ENCODE results near the gene GINS2. TPM values are rescaled to one million over a fixed set of nuclear protein-coding genes. Genes with fewer than 3 reads are reported as not detected.
A peak's percentile ranks its signal among the peaks of the same experiment; 100 is the strongest.

GINS2 gene
- total RNA-seq, 3 donors from 2014 or later = 1.2 to 11.8 (median 5.4) TPM

- Histone ChIP-seq H3K4me1 (ENCODE audit: low read depth) (no peaks in the 10 kb centered on the region), H3K4me3 (no peak overlapping the region), H3K9me3 (no peaks in the 10 kb centered on the region), H3K36me3 (ENCODE audit: low read depth) (peaks cover 19% of the 10 kb centered on the region)
- TF ChIP-seq CTCF (IDR thresholded peaks at IDR 0.05) = no peak
- ATAC-seq (no peak), DNase-seq (peak in 2 of 3 donors; percentile 17 to 46)
- intact Hi-C loops (cut with DNase I, micrococcal nuclease) = no loop called here
Measured at GRCh38 chr16:85658504-85659326, 30.0 kb downstream of the GINS2 start.

DNA sequence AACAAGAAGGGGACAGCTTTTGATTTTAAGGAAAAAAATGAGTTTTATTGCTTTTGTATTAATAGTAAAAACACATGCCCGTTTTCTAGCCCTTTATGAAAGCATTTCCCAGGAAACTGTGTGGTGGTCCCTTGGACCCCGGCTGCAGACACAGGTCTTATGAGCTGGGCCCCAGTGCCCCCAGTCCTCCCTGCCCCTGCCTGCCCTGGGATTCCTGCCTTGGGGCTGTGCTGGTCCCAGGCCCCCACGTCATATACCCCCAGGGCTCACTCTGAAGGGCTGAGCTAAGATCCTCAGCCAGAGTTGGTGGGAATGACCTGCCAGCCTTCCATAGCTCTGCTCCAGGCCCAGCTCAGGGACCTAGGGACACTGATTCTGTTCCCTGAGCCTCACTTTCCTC, 30.8 kb downstream of the GINS2 start:
- intact Hi-C loops (cut with DNase I, micrococcal nuclease) = no loop called here
- TF ChIP-seq CTCF (IDR thresholded peaks at IDR 0.05) = no peak
- ATAC-seq = no peak
- peak in 1 of 3 donors; percentile 9 for DNase-seq
- Histone ChIP-seq H3K4me3 (no peak overlapping the region), H3K9me3 (no peaks in the 10 kb centered on the region), H3K4me1 (ENCODE audit: low read depth) (no peaks in the 10 kb centered on the region), H3K36me3 (ENCODE audit: low read depth) (peaks cover 14% of the 10 kb centered on the region)

DNA sequence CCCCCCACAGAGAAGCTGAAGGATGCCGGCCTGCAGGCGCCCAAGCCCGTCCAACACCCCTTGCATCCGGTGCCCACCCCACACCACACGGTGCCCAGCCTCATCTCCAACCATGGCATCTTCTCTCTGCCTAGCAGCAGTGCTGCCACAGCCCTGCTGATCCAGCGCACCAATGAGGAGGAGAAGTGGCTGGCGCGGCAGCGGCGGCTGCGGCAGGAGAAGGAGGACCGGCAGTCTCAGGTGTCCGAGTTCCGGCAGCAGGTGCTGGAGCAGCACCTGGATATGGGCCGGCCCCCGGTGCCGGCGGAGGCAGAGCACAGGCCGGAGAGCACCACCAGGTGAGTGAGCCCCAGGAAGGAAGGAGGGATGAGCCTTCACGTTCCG, 31.5 kb downstream of the GINS2 start:
- no peaks in the 10 kb centered on the region for H3K9me3 ChIP-seq
- peaks cover 14% of the 10 kb centered on the region for H3K36me3 ChIP-seq (ENCODE audit: low read depth)
- ATAC-seq (no peak), DNase-seq (peak in 2 of 3 donors; percentile 12 to 45)
- no peak overlapping the region for H3K4me3 ChIP-seq
- peaks cover 1% of the 10 kb centered on the region for H3K4me1 ChIP-seq (ENCODE audit: low read depth)
- TF ChIP-seq CTCF (IDR thresholded peaks at IDR 0.05) = no peak
- intact Hi-C loops (cut with DNase I, micrococcal nuclease) = no loop called here

DNA sequence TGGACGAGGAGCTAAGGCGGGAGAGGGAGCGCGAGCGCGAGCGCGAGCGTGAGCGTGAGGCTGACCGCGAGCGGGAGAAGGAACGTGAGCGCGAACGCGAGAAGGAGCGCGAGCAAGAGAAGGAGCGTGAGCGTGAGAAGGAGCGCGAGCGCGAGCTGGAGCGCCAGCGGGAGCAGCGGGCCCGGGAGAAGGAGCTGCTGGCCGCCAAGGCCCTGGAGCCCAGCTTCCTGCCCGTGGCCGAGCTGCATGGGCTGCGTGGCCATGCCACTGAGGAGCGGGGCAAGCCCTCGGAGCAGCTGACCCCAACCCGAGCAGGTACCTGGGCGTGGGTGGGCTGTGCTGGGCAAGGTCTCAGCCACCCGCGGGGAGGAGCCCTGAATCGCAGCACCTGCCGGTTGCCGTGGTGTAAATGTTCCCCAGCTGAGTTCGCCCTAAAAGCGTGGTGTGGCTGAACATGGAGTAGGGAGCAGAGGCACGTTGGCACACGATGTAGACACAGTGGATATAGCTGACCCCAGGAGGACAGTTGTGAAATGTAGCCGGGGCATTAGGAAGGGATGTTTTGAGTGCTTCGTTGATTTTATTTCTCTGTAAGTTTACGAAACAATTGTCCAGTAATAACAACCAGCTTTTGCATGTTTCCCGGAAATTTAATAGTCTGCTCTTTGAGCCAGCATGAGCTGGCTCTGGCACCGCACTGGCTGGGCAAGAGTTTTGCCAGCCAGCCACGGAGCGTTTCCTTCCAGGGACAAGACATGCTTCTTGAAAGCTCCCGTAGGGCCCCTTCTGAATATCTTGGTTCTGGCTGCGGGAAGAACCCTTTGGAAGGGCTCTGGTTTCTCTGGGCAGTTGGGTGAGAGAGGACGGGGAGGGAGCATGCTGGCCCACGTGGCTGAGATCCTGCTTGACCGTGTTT, 32.1 kb downstream of the GINS2 start:
- H3K4me3 ChIP-seq = no peak overlapping the region
- no peaks in the 10 kb centered on the region for H3K9me3 ChIP-seq
- peak in 2 of 3 donors; percentile 21 to 49 for DNase-seq
- peaks cover 3% of the 10 kb centered on the region for H3K4me1 ChIP-seq (ENCODE audit: low read depth)
- TF ChIP-seq CTCF (IDR thresholded peaks at IDR 0.05) = no peak
- intact Hi-C loops (cut with DNase I, micrococcal nuclease) = no loop called here
- no peak for ATAC-seq
- H3K36me3 ChIP-seq (ENCODE audit: low read depth) = peaks cover 14% of the 10 kb centered on the region

DNA sequence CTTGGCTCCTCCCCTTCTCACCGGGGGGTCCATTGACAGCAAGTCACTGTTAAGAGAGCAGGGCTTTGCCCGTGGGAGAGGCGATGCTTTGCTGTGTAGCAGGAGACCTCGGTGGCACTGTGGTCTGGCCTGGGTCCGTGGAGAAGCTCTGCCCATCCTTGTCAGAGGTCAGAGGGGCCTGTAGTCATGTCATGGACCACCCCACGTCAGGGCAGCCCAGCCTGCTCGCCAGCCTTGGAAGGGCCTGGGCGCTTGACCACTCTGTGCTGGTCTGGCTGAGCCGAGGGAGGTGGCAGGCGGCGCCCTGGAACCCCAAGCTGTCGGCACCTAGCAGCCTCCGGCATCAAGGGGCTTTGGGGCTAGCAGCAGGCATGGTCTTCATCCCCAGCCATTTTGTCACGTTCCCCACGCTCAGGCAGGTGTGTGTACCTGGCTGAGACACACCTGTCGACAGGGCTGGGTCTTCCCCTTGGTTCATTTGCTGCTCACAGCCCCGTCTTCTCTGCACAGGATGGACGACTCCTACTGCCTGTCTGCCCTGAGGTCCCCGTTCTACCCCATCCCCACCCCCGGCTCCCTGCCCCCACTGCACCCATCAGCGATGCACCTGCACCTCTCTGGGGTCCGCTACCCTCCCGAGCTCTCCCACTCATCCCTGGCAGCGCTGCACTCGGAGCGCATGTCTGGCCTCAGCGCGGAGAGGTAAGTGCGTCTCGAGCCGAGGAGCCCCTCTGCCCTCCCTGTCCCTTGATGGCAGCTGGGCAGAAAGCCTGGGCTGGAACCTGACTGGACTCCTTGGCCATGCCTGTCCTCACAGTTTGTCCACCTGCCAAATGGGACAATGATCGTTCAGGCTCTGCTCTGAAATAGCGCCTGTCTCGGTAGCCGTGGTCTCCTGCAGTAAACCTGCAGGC, 33.3 kb downstream of the GINS2 start:
- intact Hi-C loops (cut with DNase I, micrococcal nuclease) = no loop called here
- Histone ChIP-seq H3K9me3 (no peaks in the 10 kb centered on the region), H3K4me1 (ENCODE audit: low read depth) (peaks cover 3% of the 10 kb centered on the region), H3K36me3 (ENCODE audit: low read depth) (peaks cover 14% of the 10 kb centered on the region), H3K4me3 (no peak overlapping the region)
- DNase-seq (peak in 1 of 3 donors; percentile 49), ATAC-seq (no peak)
- no peak for TF ChIP-seq CTCF (IDR thresholded peaks at IDR 0.05)

All from mucosa of descending colon (tissue), 3 donors.